Stimulated activated CD4-positive, alpha-beta T cell treated with anti-CD3 and anti-CD28 coated beads, Interleukin-4, amount 100 ng/mL, for 48 hours (primary cell): ENCODE data around the gene SLC37A1.
A peak's percentile ranks its signal among the peaks of the same experiment; 100 is the strongest.

Source experiments
- DNase-seq, 2 donors: peaks; one replicate each; pipeline ENCODE4 v3.0.0-alpha.2; 2020; ENCODE audit warnings: low read depth in 2 of 2

Gene SLC37A1

GRCh38 chr21:42527489-42528158 lies 14.0 kb downstream of the SLC37A1 start:
- peak; percentile 30 to 37 for DNase-seq

GRCh38 chr21:42530167-42530518 lies 16.5 kb downstream of the SLC37A1 start:
- no peak for DNase-seq

GRCh38 chr21:42531771-42532170 lies 18.1 kb downstream of the SLC37A1 start:
- DNase-seq = no peak

- no peak for DNase-seq
Observed at GRCh38 chr21:42532466-42533181, 19.0 kb downstream of the SLC37A1 start.

- no peak for DNase-seq
Observed at GRCh38 chr21:42533306-42533962, 19.8 kb downstream of the SLC37A1 start.

GRCh38 chr21:42533963-42534355 lies 20.3 kb downstream of the SLC37A1 start:
- DNase-seq = no peak

- no peak for DNase-seq
Observed at GRCh38 chr21:42534421-42535378, 21.0 kb downstream of the SLC37A1 start.

- DNase-seq = no peak
Observed at GRCh38 chr21:42535602-42536171, 22.0 kb downstream of the SLC37A1 start.

GRCh38 chr21:42536601-42537000 lies 22.9 kb downstream of the SLC37A1 start:
- no peak for DNase-seq

GRCh38 chr21:42537106-42537742 lies 23.6 kb downstream of the SLC37A1 start:
- no peak for DNase-seq

GRCh38 chr21:42538479-42539275 lies 25.0 kb downstream of the SLC37A1 start:
- no peak for DNase-seq

GRCh38 chr21:42539342-42539741 lies 25.7 kb downstream of the SLC37A1 start:
- no peak for DNase-seq

- DNase-seq = no peak
Observed at GRCh38 chr21:42539931-42540343, 26.3 kb downstream of the SLC37A1 start.

GRCh38 chr21:42540396-42540795 lies 26.7 kb downstream of the SLC37A1 start:
- no peak for DNase-seq

GRCh38 chr21:42541174-42541573 lies 27.5 kb downstream of the SLC37A1 start:
- DNase-seq = no peak

- no peak for DNase-seq
Observed at GRCh38 chr21:42541618-42542017, 28.0 kb downstream of the SLC37A1 start.

- DNase-seq = no peak
Observed at GRCh38 chr21:42542196-42542595, 28.5 kb downstream of the SLC37A1 start.

GRCh38 chr21:42542596-42542995 lies 28.9 kb downstream of the SLC37A1 start:
- DNase-seq = no peak

- no peak for DNase-seq
Observed at GRCh38 chr21:42543106-42543847, 29.6 kb downstream of the SLC37A1 start.
